Fibroblast of lung (primary cell): ENCODE data around the gene TCP11L2. TPM values are rescaled to one million over a fixed set of nuclear protein-coding genes. Genes with fewer than 3 reads are reported as not detected.

Experiments
- DNase-seq, 2 donors: peaks; one replicate each; pipeline versions ENCODE4 v3.0.0 to v3.0.0-alpha.2; 2010; ENCODE audit warnings: low read depth in 2 of 2
- H2AFZ ChIP-seq: 2 replicates; pipeline ENCODE4 v1.5.1; 2012; ENCODE audit warnings: low read length, control low read depth, inconsistent platforms
- H3K27ac ChIP-seq: 2 replicates; pipeline ENCODE4 v1.5.1; 2011; ENCODE audit warnings: low read length, control low read depth; ENCODE audit not compliant: insufficient read depth
- H3K27me3 ChIP-seq: 2 replicates; pipeline ENCODE4 v1.5.1; 2011; ENCODE audit warnings: mild to moderate bottlenecking, low read length; ENCODE audit not compliant: control insufficient read depth, insufficient read depth
- H3K36me3 ChIP-seq: 2 replicates; pipeline ENCODE4 v1.5.1; 2011; ENCODE audit warnings: low read length; ENCODE audit not compliant: control insufficient read depth, insufficient read depth
- H3K4me1 ChIP-seq: 2 replicates; pipeline ENCODE4 v1.5.1; 2011; ENCODE audit warnings: low read length; ENCODE audit not compliant: control insufficient read depth, insufficient read depth; ENCODE audit errors: extremely low read depth
- H3K4me2 ChIP-seq: 2 replicates; pipeline ENCODE4 v1.5.1; 2011; ENCODE audit warnings: low read length, control low read depth; ENCODE audit not compliant: insufficient read depth; ENCODE audit errors: extremely low read depth
- H3K4me3 ChIP-seq, 4 experiments: fragments of 200-600 bp in 1 of 4; sonication (generic) in 1 of 4; replicated peaks in 1 of 4; 2 replicates each; pipeline ENCODE4 v1.5.1; 2011 to 2016; ENCODE audit warnings: low read length in 4 of 4, low read depth in 3 of 4, mild to moderate bottlenecking in 3 of 4, control low read depth in 2 of 4, inconsistent platforms in 1 of 4, mixed read lengths in 1 of 4; ENCODE audit not compliant: insufficient read depth in 1 of 4; ENCODE audit errors: control extremely low read depth in 1 of 4
- H3K79me2 ChIP-seq: 2 replicates; pipeline ENCODE4 v1.5.1; 2012; ENCODE audit warnings: mild to moderate bottlenecking, low read length, inconsistent platforms; ENCODE audit not compliant: control insufficient read depth, insufficient read depth
- H3K9ac ChIP-seq: 2 replicates; pipeline ENCODE4 v1.5.1; 2011; ENCODE audit warnings: mild to moderate bottlenecking, low read length, control low read depth; ENCODE audit not compliant: insufficient read depth
- H3K9me3 ChIP-seq: 2 replicates; pipeline ENCODE4 v1.5.1; 2012; ENCODE audit warnings: low read depth, low read length; ENCODE audit not compliant: control insufficient read depth, insufficient read depth
- H4K20me1 ChIP-seq: 2 replicates; pipeline ENCODE4 v1.5.1; 2011; ENCODE audit warnings: low read length; ENCODE audit not compliant: control insufficient read depth, insufficient read depth; ENCODE audit errors: extremely low read depth
- EZH2 ChIP-seq: IDR thresholded peaks from 2 replicates; pipeline ENCODE4 v1.5.1; 2012; ENCODE audit warnings: low read length, control low read depth, mild to moderate bottlenecking; ENCODE audit errors: missing control alignments
- polyA plus RNA-seq, 2 donors: library from polyadenylated mRNA; depleted of rRNA in 1 of 2; stranded (reverse) in 1 of 2; unstranded in 1 of 2; fragments of >200 nt; gene quantifications; 2 replicates each; pipeline ENCODE4 v1.2.1, GENCODE V29; 2011 to 2012; ENCODE audit warnings: missing spikeins in 1 of 2
- total RNA-seq: library from RNA; depleted of rRNA; stranded (reverse); fragments of >200 nt; gene quantifications from 2 replicates; pipeline ENCODE4 v1.2.1, GENCODE V29; 2014
- TF ChIP-seq, protein P1 (sequence below), 2 donors: IDR thresholded peaks in 1 of 2; conservative IDR thresholded peaks in 1 of 2; 1 replicate in 1 of 2; 2 replicates in 1 of 2; pipeline ENCODE4 v1.5.1; 2011 to 2012; ENCODE audit warnings: low read length in 2 of 2, control low read depth in 1 of 2, inconsistent platforms in 1 of 2, low read depth in 1 of 2, mild to moderate bottlenecking in 1 of 2

Gene TCP11L2
- total and polyA plus RNA-seq, 2 donors (not counting 1 experiment from before 2014, with no cell fraction given) = 23.6 to 82.6 TPM

DNA sequence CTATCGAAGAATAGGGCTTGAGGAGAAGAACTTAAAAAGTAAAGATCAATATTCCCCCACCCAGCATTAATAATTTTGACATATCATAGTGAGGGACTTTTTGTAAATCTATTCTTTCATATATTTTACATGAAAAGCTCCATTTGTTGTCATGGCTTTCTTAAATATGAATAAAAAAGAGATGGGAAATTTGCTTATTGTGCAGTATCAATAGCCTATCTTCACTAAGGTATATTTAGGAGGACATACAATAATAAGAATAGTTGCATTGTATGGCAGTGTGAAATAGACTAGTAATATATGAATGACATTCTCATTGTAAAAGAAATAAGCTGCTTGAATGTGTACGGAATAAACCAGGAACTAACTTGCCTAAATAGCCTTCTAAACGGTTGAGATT, 5.5 kb upstream of the TCP11L2 start:
- Histone ChIP-seq H3K9me3 (no peaks in the 10 kb centered on the region), H4K20me1 (no peaks in the 10 kb centered on the region), H3K36me3 (no peaks in the 10 kb centered on the region), H3K4me2 (no peak overlapping the region), H3K4me1 (peaks cover 2% of the 10 kb centered on the region), H3K9ac (no peak overlapping the region), H2AFZ (no peak overlapping the region), H3K4me3 (no peak overlapping the region), H3K27ac (no peak overlapping the region), H3K79me2 (no peaks in the 10 kb centered on the region), H3K27me3 (no peaks in the 10 kb centered on the region)
- DNase-seq = no peak
- TF ChIP-seq, protein P1, sequence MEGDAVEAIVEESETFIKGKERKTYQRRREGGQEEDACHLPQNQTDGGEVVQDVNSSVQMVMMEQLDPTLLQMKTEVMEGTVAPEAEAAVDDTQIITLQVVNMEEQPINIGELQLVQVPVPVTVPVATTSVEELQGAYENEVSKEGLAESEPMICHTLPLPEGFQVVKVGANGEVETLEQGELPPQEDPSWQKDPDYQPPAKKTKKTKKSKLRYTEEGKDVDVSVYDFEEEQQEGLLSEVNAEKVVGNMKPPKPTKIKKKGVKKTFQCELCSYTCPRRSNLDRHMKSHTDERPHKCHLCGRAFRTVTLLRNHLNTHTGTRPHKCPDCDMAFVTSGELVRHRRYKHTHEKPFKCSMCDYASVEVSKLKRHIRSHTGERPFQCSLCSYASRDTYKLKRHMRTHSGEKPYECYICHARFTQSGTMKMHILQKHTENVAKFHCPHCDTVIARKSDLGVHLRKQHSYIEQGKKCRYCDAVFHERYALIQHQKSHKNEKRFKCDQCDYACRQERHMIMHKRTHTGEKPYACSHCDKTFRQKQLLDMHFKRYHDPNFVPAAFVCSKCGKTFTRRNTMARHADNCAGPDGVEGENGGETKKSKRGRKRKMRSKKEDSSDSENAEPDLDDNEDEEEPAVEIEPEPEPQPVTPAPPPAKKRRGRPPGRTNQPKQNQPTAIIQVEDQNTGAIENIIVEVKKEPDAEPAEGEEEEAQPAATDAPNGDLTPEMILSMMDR (conservative IDR thresholded peaks at IDR 0.05 in 1 of 2, IDR thresholded peaks at IDR 0.05 in 1 of 2; ENCODE audit: low read depth in 1 of 2, low read length in 2 of 2) = no peak
- TF ChIP-seq EZH2 = no peak

DNA sequence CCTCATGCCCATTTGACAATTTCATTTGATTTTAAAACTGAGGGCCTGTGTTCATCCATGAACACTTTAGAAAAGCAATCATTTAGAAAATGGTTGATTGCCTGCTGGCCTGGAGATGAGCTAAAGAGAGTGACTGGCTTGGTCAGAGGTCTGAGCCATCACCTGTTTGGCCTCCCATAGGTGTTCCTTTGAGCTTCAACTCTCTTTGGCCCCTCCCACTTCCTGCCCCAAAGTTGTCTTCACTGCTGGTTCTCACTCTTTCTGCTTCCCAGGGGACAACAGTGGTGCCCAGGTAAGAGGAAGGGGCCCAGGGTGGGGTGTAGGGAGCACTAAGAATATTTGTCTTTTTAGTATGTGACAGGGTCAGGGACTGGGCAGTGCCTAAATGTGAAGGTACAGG, 4.9 kb upstream of the TCP11L2 start:
- no peaks in the 10 kb centered on the region for H3K36me3 ChIP-seq
- H3K9me3 ChIP-seq = no peaks in the 10 kb centered on the region
- H2AFZ ChIP-seq = no peak overlapping the region
- H3K4me3 ChIP-seq = no peak overlapping the region
- TF ChIP-seq EZH2 = no peak
- TF ChIP-seq, protein P1 (conservative IDR thresholded peaks at IDR 0.05 in 1 of 2, IDR thresholded peaks at IDR 0.05 in 1 of 2; ENCODE audit: low read depth in 1 of 2, low read length in 2 of 2) = no peak
- H3K4me1 ChIP-seq = peaks cover 2% of the 10 kb centered on the region
- no peak overlapping the region for H3K9ac ChIP-seq
- no peak for DNase-seq
- no peaks in the 10 kb centered on the region for H3K27me3 ChIP-seq
- no peaks in the 10 kb centered on the region for H3K79me2 ChIP-seq
- no peak overlapping the region for H3K4me2 ChIP-seq
- no peak overlapping the region for H3K27ac ChIP-seq
- no peaks in the 10 kb centered on the region for H4K20me1 ChIP-seq

DNA sequence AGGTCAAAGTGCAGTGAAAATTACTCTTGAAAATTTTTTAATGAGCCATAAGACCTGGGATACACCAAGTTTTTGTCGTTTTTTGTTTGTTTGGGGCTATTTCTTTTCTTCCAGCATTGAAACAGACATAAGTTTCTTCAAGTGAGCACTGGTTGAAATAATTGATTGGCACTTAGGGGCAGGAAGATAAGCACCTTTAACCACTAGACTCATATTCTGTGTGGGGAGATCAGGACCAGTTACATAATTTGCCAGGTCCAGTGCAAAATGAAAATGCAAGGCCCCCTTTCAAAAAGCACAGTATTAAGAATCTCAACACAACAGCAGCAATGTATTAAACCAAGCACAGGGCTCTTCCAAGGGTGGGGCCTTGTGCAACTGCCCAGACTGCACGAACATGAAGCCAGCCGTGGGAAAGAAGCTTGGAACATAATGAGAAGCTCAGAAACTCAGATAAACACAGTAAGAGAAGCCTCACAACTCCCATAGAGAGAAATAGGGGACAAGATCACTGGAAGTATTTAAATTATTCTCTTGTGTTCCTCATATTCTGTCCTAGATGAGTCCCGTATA, 3.2 kb upstream of the TCP11L2 start:
- no peak overlapping the region for H3K4me2 ChIP-seq
- no peaks in the 10 kb centered on the region for H4K20me1 ChIP-seq
- no peak overlapping the region for H3K9ac ChIP-seq
- H3K4me3 ChIP-seq = no peak overlapping the region
- H3K36me3 ChIP-seq = no peaks in the 10 kb centered on the region
- H3K27me3 ChIP-seq = no peaks in the 10 kb centered on the region
- peak in 1 of 2 donors; percentile 29 for DNase-seq
- H3K27ac ChIP-seq = no peak overlapping the region
- no peaks in the 10 kb centered on the region for H3K9me3 ChIP-seq
- no peak for TF ChIP-seq EZH2
- TF ChIP-seq, protein P1 (conservative IDR thresholded peaks at IDR 0.05 in 1 of 2, IDR thresholded peaks at IDR 0.05 in 1 of 2; ENCODE audit: low read depth in 1 of 2, low read length in 2 of 2) = no peak
- H3K79me2 ChIP-seq = no peaks in the 10 kb centered on the region
- peaks cover 2% of the 10 kb centered on the region for H3K4me1 ChIP-seq
- no peak overlapping the region for H2AFZ ChIP-seq
